NB4 (cell line): ENCODE results near the gene KDM6A.

Experiments
- CTCF ChIP-seq: IDR thresholded peaks from one replicate; pipeline ENCODE4 v1.5.1; 2012; ENCODE audit warnings: low read depth, low read length
- MAX ChIP-seq: IDR thresholded peaks from 2 replicates; pipeline ENCODE4 v1.6.1; 2011; ENCODE audit warnings: low read depth, low read length
- MYC ChIP-seq: IDR thresholded peaks from 2 replicates; pipeline ENCODE4 v1.6.1; 2011; ENCODE audit warnings: low read depth, low read length
- POLR2A ChIP-seq: IDR thresholded peaks from 2 replicates; pipeline ENCODE4 v1.6.1; 2011; ENCODE audit warnings: mild to moderate bottlenecking; ENCODE audit not compliant: insufficient read length; ENCODE audit errors: extremely low read depth

DNA sequence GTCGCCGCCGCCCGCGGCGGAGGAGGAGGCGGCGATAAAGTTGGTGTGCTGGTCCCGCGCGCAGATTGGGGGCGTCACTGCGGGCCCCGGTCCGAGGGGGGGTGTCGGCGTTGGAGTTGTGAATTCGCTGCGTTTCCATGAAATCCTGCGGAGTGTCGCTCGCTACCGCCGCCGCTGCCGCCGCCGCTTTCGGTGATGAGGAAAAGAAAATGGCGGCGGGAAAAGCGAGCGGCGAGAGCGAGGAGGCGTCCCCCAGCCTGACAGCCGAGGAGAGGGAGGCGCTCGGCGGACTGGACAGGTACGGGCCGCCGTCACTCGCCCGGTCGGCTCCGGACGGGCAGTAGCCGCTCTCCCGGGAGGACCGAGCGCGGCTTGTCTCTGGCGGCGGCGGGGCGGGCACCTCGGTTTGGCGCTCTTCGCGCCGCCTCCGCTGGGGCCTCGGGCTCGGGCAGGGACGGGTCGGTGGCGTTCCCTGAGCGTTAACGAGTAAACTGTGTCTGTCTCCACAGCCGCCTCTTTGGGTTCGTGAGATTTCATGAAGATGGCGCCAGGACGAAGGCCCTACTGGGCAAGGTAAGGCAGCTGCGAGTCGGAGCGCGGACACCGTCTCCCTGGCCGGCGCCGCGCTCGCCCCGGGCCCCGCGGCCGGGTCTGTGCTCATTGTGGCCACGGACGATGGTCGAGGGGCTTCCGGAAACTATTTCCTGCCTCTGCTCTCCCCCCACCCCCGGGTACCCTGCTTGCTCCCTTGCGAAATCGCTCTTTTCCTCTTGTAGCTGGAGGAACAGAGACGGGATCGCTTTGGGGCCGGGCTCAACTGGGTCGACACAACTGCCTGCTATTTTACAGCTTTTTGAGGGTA, 658 bp downstream of the KDM6A start:
- TF ChIP-seq CTCF (no peak), POLR2A (peak; percentile 67), MYC (0 out of 2 replicates have a peak, but pooled peaks have one; percentile 34), MAX (no peak)
